ENCODE results near the gene SLC8B1.

DNA sequence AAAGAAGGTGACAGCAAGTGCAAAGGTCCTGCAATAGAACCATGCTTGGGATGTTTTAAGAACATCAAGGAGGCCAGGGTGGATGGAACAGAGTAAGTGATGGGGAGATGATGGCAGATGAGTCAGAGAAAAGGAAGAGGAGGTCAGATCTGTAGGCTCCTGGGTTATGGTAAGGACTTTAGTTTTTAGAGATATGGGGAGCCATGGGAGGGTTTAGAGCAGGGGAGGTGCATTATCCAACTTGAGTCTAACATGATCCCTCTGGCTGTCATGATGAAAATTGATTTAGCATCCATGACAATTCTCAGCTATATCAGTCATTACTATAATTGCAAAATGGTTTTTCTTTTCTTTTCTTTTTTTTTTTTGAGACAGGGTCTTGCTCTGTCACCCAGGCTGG lies 16.2 kb upstream of the SLC8B1 start:
- TF ChIP-seq, protein P1, sequence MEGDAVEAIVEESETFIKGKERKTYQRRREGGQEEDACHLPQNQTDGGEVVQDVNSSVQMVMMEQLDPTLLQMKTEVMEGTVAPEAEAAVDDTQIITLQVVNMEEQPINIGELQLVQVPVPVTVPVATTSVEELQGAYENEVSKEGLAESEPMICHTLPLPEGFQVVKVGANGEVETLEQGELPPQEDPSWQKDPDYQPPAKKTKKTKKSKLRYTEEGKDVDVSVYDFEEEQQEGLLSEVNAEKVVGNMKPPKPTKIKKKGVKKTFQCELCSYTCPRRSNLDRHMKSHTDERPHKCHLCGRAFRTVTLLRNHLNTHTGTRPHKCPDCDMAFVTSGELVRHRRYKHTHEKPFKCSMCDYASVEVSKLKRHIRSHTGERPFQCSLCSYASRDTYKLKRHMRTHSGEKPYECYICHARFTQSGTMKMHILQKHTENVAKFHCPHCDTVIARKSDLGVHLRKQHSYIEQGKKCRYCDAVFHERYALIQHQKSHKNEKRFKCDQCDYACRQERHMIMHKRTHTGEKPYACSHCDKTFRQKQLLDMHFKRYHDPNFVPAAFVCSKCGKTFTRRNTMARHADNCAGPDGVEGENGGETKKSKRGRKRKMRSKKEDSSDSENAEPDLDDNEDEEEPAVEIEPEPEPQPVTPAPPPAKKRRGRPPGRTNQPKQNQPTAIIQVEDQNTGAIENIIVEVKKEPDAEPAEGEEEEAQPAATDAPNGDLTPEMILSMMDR (conservative IDR thresholded peaks at IDR 0.05; ENCODE audit: low read depth, low read length), result no peak
- no peak for TF ChIP-seq EZH2phosphoT487 (IDR thresholded peaks at IDR 0.05; ENCODE audit: borderline replicate concordance, low read length)
- no peak for TF ChIP-seq EZH2 (IDR thresholded peaks at IDR 0.05; ENCODE audit: low read length, unreplicated experiment)
